Testis (tissue), 2 donors: ENCODE results near the gene TMEM9B.

Source experiments
- POLR2A ChIP-seq: fragments of 450-650 bp; IDR thresholded peaks from one replicate; pipeline ENCODE4 v1.6.1; 2017; ENCODE audit warnings: antibody characterized with exemption, mild to moderate bottlenecking, moderate library complexity
- TF ChIP-seq, protein P1 (sequence below), 3 experiments: fragments of 450-650 bp in 2 of 3; fragments of 200-600 bp in 1 of 3; sonication (generic) in 1 of 3; IDR thresholded peaks; one replicate each; pipeline ENCODE4 v1.5.1; 2016 to 2019; ENCODE audit warnings: antibody characterized with exemption in 3 of 3, mild to moderate bottlenecking in 2 of 3, moderate library complexity in 1 of 3

DNA sequence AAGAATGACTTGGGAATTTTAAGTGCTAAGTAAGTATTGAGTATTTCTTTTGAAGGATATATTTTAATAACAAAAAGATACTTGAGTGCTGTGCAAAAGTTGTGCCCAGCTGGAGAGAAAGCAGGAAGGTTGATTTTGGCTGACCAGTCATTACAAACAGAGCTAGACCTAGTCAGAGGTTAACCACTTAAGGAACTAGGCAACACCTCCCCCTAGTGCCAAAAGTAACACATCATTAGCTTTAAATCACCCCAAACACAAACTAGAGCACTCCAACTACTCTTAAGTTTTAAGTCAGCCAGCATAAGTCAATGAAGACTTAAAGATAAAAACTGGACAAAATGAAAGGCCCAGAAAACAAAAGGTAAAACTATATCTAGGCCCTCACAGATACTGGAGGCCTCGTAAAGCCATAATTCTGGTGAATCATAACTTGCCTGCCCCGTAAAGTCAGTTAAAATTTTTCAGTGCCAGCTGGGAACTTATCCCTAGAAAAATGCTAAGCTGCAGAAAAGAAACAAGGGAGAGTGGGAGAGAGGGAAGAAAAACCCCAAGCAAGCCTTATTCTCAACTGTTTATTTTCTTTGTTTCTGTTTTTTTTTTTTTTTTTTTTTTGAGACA, 4.6 kb downstream of the TMEM9B start:
- TF ChIP-seq, protein P1, sequence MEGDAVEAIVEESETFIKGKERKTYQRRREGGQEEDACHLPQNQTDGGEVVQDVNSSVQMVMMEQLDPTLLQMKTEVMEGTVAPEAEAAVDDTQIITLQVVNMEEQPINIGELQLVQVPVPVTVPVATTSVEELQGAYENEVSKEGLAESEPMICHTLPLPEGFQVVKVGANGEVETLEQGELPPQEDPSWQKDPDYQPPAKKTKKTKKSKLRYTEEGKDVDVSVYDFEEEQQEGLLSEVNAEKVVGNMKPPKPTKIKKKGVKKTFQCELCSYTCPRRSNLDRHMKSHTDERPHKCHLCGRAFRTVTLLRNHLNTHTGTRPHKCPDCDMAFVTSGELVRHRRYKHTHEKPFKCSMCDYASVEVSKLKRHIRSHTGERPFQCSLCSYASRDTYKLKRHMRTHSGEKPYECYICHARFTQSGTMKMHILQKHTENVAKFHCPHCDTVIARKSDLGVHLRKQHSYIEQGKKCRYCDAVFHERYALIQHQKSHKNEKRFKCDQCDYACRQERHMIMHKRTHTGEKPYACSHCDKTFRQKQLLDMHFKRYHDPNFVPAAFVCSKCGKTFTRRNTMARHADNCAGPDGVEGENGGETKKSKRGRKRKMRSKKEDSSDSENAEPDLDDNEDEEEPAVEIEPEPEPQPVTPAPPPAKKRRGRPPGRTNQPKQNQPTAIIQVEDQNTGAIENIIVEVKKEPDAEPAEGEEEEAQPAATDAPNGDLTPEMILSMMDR (IDR thresholded peaks at IDR 0.05), result peak; percentile 46 to 55 (median 52)
- TF ChIP-seq POLR2A, result no peak
